NT2/D1 (cell line): ENCODE measurements around the gene SGCD.

Experiments
- DNase-seq: peaks from one replicate; pipeline ENCODE4 v3.0.0-alpha.2; 2011; ENCODE audit warnings: low read depth, low spot score
- H3K27me3 ChIP-seq: 2 replicates; pipeline ENCODE4 v1.6.0; 2011; ENCODE audit warnings: mild to moderate bottlenecking; ENCODE audit not compliant: insufficient read length, insufficient read depth
- H3K36me3 ChIP-seq: 2 replicates; pipeline ENCODE4 v1.6.1; 2011; ENCODE audit warnings: mild to moderate bottlenecking, low read length, mixed read lengths; ENCODE audit not compliant: insufficient read depth, insufficient read length
- H3K4me1 ChIP-seq: 2 replicates; pipeline ENCODE4 v1.5.1; 2011; ENCODE audit not compliant: insufficient read depth, insufficient read length
- H3K4me3 ChIP-seq: 2 replicates; pipeline ENCODE4 v1.5.1; 2011; ENCODE audit warnings: low read depth; ENCODE audit not compliant: insufficient read length
- H3K9ac ChIP-seq: 2 replicates; pipeline ENCODE4 v1.6.0; 2011; ENCODE audit warnings: low read depth; ENCODE audit not compliant: insufficient read length
- H3K9me3 ChIP-seq: 2 replicates; pipeline ENCODE4 v1.5.1; 2011; ENCODE audit warnings: mild to moderate bottlenecking, low read length; ENCODE audit not compliant: insufficient read depth
- SUZ12 ChIP-seq: IDR thresholded peaks from 2 replicates; pipeline ENCODE4 v1.6.1; 2011; ENCODE audit not compliant: insufficient read length, insufficient read depth; ENCODE audit errors: extremely low read depth
- YY1 ChIP-seq: IDR thresholded peaks from 2 replicates; pipeline ENCODE4 v1.6.1; 2011; ENCODE audit not compliant: insufficient read length, insufficient read depth
- ZNF274 ChIP-seq: IDR thresholded peaks from 2 replicates; pipeline ENCODE4 v1.6.1; 2011; ENCODE audit warnings: mild to moderate bottlenecking, low read depth, low read length

Gene SGCD

GRCh38 chr5:156667616-156668015 lies 340.7 kb downstream of the SGCD start:
- H3K4me3 ChIP-seq, result no peak overlapping the region
- no peak for DNase-seq
- no peaks in the 10 kb centered on the region for H3K4me1 ChIP-seq
- no peak overlapping the region for H3K9ac ChIP-seq
- H3K27me3 ChIP-seq, result no peaks in the 10 kb centered on the region
- TF ChIP-seq SUZ12 (no peak), YY1 (no peak), ZNF274 (no peak)
- no peaks in the 10 kb centered on the region for H3K9me3 ChIP-seq
- H3K36me3 ChIP-seq, result no peaks in the 10 kb centered on the region

- no peak for DNase-seq
- Histone ChIP-seq H3K4me3 (no peak overlapping the region), H3K9me3 (no peaks in the 10 kb centered on the region), H3K27me3 (no peaks in the 10 kb centered on the region), H3K4me1 (no peaks in the 10 kb centered on the region), H3K36me3 (no peaks in the 10 kb centered on the region), H3K9ac (no peak overlapping the region)
- no peak for TF ChIP-seq ZNF274
Observed at GRCh38 chr5:156669416-156669815, 342.5 kb downstream of the SGCD start.

- Histone ChIP-seq H3K4me1 (no peaks in the 10 kb centered on the region), H3K9me3 (no peaks in the 10 kb centered on the region), H3K4me3 (no peak overlapping the region), H3K36me3 (no peaks in the 10 kb centered on the region), H3K27me3 (no peaks in the 10 kb centered on the region), H3K9ac (no peak overlapping the region)
- TF ChIP-seq ZNF274 (no peak), YY1 (no peak), SUZ12 (no peak)
- DNase-seq, result no peak
Observed at GRCh38 chr5:156670615-156671014, 343.7 kb downstream of the SGCD start.

DNA sequence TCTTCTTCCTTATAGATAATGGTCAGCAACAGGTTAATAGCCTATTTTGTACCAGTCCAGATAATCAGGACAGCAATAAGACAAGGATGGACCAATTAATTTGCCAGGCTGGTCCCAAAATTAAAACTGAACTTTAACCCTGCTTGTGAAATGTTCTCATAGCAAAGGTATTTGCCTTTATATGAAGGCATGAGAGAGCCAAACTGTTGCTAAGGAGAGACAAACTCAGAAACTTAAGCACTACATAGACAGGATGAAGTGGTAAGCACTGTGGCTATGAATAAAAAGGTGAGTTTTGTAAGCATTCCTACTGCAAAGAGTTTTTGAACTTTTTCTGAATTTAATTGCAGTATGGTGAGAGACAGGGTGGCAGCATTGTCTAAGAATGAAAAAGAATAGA lies 348.4 kb downstream of the SGCD start:
- H3K4me1 ChIP-seq, result no peaks in the 10 kb centered on the region
- TF ChIP-seq ZNF274, result no peak
- no peak for TF ChIP-seq YY1
- TF ChIP-seq SUZ12, result no peak
- H3K9me3 ChIP-seq, result no peaks in the 10 kb centered on the region
- no peak overlapping the region for H3K9ac ChIP-seq
- H3K27me3 ChIP-seq, result no peaks in the 10 kb centered on the region
- no peak for DNase-seq
- no peaks in the 10 kb centered on the region for H3K36me3 ChIP-seq
- no peak overlapping the region for H3K4me3 ChIP-seq

DNA sequence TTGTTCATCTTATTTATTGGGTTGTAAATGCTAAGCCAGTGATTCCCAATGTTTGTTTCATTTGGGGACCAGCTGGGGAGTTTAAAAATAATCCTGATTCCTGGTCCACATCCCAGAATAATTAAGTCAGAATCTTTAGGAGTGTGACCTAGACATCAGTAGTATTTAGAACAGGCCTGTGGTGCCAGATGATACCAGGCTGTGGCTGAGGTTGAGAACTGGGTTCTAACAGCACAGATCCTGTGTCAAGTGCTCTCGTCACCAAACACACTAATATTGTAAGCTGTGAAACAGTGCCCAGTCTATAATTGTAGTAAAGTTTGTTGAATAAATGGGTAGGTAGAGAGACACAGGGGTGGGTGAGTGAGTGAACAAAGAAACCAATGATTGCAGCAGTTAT lies 351.0 kb downstream of the SGCD start:
- Histone ChIP-seq H3K36me3 (no peaks in the 10 kb centered on the region), H3K9ac (no peak overlapping the region), H3K9me3 (no peaks in the 10 kb centered on the region), H3K4me1 (no peaks in the 10 kb centered on the region), H3K4me3 (no peak overlapping the region), H3K27me3 (no peaks in the 10 kb centered on the region)
- DNase-seq, result no peak
- TF ChIP-seq YY1 (no peak), SUZ12 (no peak), ZNF274 (no peak)

GRCh38 chr5:156678484-156678883 lies 351.5 kb downstream of the SGCD start:
- Histone ChIP-seq H3K9me3 (no peaks in the 10 kb centered on the region), H3K4me3 (no peak overlapping the region), H3K36me3 (no peaks in the 10 kb centered on the region), H3K27me3 (no peaks in the 10 kb centered on the region), H3K9ac (no peak overlapping the region), H3K4me1 (no peaks in the 10 kb centered on the region)
- DNase-seq, result no peak
- TF ChIP-seq ZNF274 (no peak), SUZ12 (no peak), YY1 (no peak)

DNA sequence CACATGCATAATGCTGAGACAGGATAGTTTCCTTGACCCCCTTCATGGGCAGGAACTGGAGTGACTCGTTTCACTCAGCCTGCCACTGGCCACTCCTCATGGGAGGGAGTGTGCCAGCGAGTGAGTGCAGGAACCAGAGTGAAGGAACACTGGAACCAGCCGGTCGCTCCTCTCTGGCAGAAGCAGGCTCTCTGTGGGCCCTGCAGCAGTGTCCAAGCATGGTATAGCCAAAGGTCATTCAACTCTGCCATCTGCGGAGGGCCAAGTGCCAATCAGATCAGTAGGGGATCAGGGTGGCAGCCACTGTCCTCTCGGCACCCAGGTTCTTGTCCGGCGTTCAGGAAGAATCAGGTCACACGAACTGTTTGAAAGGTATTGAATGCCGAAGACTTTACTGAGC lies 353.9 kb downstream of the SGCD start:
- Histone ChIP-seq H3K9ac (no peak overlapping the region), H3K4me1 (no peaks in the 10 kb centered on the region), H3K9me3 (no peaks in the 10 kb centered on the region), H3K36me3 (no peaks in the 10 kb centered on the region), H3K4me3 (no peak overlapping the region), H3K27me3 (no peaks in the 10 kb centered on the region)
- TF ChIP-seq SUZ12 (no peak), YY1 (no peak), ZNF274 (no peak)
- no peak for DNase-seq

- Histone ChIP-seq H3K4me1 (no peaks in the 10 kb centered on the region), H3K4me3 (no peak overlapping the region), H3K36me3 (no peaks in the 10 kb centered on the region), H3K27me3 (no peaks in the 10 kb centered on the region), H3K9ac (no peak overlapping the region), H3K9me3 (no peaks in the 10 kb centered on the region)
- no peak for TF ChIP-seq YY1
- TF ChIP-seq SUZ12, result no peak
- TF ChIP-seq ZNF274, result no peak
- DNase-seq, result no peak
Observed at GRCh38 chr5:156681265-156681664, 354.3 kb downstream of the SGCD start.
